Activated naive CD4-positive, alpha-beta T cell treated with anti-CD3 and anti-CD28 coated beads, Interleukin-2, amount 50 U/mL, for 72 hours (primary cell): Measurements from ENCODE around the gene COPS7A. TPM values are rescaled to one million over a fixed set of nuclear protein-coding genes. Genes with fewer than 3 reads are reported as not detected.
"Not testable (repeated sequence)": the region's sequence is repeated elsewhere in the genome, so short reads cannot be mapped to it uniquely, and the experiment has no call there.

Source experiments
- ATAC-seq, 2 donors: fragments of 150-1000 bp; cut with Tn5 transposase; 2 replicates each; pipeline ENCODE4 v1.10.0; 2021; ENCODE audit warnings: mild to moderate bottlenecking in 2 of 2, moderate library complexity in 2 of 2
- DNase-seq, 2 donors: peaks; one replicate each; pipeline ENCODE4 v3.0.0; 2021 to 2022; ENCODE audit warnings: low spot score in 2 of 2
- H3K27ac Mint-ChIP-seq, 2 donors: one replicate each; pipeline ENCODE4 v1.8.0; 2022; ENCODE audit warnings: mild to moderate bottlenecking in 2 of 2, mixed read lengths in 2 of 2
- H3K36me3 Mint-ChIP-seq, 2 donors: one replicate each; pipeline ENCODE4 v1.8.0; 2022; ENCODE audit warnings: mixed read lengths in 2 of 2
- H3K9me3 Mint-ChIP-seq, 2 donors: one replicate each; pipeline ENCODE4 v1.8.0; 2022; ENCODE audit warnings: mixed read lengths in 2 of 2
- total RNA-seq, 2 donors: library from RNA; stranded (reverse); gene quantifications; one replicate each; pipeline ENCODE4 v1.2.3, GENCODE V29; 2022

The COPS7A gene
- total RNA-seq, 2 donors from 2014 or later = 34.2 to 42.9 TPM

DNA sequence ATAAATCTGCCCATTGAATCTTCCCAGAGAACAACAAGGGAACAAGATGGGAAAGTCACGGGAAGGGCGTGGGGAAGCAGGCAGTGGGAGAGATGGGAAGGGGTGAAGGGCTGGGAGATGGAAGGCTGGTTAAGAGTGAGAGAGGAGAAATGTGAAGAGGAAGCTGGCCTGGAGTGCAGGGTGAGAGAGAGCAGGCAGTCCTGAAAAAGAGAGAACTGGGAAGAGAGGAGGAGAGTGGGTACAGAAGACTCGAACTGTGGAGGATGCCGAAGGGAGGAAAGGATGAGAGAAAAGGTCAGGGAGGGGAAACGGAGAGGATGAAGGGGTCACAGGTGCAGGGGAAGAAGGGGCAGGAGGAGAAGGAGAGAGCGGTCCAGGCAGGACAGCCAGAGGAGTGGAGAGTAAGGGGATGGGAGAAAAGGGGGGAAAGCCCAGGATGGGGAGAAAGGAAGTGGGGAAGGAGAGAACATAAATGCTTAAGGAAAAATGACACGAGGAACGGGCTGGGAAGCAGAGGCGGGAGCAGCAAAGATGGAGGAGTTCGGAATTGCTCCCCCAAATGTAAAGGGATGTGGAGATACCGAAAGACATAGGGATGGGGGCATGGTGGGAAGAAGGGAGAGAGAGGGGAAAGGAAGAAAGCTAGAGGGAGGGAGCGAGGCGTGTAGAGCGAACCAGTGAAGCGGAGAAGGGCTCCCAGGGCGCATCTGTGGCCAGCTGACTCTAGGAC, 24.4 kb upstream of the COPS7A start:
- H3K36me3 Mint-ChIP-seq = no peaks in the 10 kb centered on the region
- peak overlapping the region; percentile 32 to 42 for H3K27ac Mint-ChIP-seq
- no peaks in the 10 kb centered on the region for H3K9me3 Mint-ChIP-seq
- DNase-seq = no peak
- no peak for ATAC-seq

DNA sequence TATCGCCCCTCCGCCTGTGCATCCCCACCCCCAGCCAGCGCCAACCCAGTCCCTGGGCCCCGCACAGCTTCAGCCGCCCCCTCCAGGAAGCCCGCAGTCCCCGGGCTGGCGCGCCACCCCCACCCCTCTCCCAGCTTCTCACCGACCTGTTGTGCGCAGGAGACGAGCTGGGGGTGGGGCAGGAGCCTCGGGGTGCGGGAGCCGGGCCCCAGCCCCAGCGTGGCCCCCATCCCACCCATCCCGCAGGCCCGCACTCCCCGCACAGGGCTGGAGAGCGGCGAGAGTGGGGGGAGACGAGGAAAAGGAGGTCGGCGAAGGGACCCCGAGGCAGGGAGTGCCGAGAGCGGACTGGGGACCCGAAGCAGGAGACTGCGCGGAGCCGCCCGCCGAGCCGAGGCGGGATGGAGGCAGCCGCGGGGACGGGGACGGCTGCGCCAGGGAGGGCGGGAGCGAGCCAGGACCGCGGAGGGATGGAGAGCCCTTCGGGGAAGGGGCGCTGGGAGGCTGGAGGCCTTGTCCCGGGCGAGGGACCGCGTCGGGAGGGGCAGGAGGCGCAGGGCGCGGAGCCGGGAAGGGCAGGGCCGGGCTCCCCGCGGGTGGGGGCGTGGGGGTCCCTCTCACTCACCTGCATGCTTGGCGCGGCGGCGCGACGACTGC, 23.7 kb upstream of the COPS7A start:
- Mint-ChIP-seq H3K9me3 (no peaks in the 10 kb centered on the region), H3K36me3 (no peaks in the 10 kb centered on the region), H3K27ac (peak overlapping the region in 1 of 2 donors; percentile 42)
- peak in 1 of 2 donors; percentile 34 for DNase-seq
- ATAC-seq = peak; percentile 42 to 55

DNA sequence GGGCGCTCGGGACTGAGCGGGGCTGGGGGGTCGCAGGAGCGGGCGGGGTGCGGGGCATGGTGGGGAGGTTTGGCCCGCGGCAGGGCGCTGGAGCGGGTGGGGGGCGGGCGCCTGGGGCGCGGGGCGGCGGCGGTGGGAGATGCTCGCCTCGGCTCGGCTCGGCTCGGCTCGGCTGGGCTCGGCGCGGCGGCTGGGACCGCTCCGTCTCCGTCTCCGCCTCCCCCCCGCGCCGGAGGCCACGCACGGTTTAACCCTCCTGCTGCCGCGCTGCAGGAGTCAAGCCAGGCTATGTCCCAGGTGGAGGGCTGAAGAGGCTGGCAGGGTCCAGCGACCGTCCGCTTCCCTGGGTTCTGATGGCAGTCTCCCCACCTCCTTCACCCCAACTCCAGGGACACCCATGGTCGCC, 23.2 kb upstream of the COPS7A start, which contains the start of gene PIANP:
TSS of gene PIANP (minus strand) at position 170 of the 406 bp plus-strand sequence. CDS start 2,754 bp downstream, outside the sequence.
- Mint-ChIP-seq H3K27ac (peak within 1 kb of the TSS in 1 of 2 donors; percentile 42), H3K9me3 (no peaks in the 10 kb centered on the region), H3K36me3 (no peaks in the 10 kb centered on the region)
- ATAC-seq (peak; percentile 72 to 84), DNase-seq (peak in 1 of 2 donors; percentile 66)

DNA sequence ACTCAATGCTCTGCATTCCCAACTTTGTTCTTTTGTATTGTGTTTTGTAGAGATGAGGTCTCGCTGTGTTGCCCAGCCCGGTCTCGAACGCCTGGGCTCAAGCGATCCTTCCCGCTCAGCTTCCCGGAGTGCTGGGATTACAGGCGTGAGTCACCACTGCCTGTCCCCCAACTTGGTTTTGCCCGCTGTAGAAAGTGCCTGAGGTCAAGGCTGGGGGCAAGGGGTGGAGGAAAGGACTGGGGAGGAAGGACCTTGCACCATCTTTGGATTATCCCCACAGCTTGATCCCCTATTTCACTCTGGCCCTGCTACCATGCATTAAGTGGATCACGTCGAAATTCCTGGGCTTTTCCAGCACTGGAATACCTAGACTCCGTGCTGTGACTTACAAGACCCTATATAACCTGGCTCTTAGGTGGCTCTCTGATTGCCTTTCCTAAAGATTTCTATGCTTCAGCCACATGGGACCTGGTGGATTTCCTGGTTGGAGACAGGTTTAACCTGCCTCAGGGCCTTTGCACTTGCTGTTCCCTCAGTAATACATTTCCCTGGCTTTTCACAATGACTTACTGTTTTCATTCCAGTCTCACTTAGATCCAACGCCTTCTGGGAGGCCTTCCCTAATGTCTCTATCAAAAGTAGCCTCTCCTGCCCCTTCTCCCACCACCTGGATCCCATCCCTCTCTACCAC, 22.6 kb upstream of the COPS7A start:
- no peak for ATAC-seq
- no peaks in the 10 kb centered on the region for H3K36me3 Mint-ChIP-seq
- H3K9me3 Mint-ChIP-seq = no peaks in the 10 kb centered on the region
- DNase-seq = no peak
- no peak overlapping the region for H3K27ac Mint-ChIP-seq

DNA sequence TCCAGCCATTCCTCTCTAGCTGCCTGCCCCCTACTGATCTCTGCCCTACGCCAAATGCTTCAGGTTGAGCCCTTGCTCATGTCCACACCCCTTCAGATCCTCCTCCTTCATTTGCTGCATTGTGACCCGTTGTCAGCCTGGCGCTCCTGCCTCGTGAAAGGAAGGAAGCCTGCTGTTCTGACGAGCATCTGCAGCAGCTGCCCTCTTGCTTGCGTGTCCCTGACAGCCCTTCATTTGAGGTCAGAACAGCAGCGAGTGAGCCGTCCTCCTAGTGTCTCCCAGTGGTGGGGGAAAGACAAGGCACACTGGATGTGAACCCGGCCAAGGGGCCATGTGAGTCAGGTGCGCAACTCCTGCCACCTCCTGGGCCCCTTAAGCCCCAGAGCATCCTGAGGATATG, 20.2 kb upstream of the COPS7A start:
- Mint-ChIP-seq H3K27ac (no peak overlapping the region), H3K36me3 (no peaks in the 10 kb centered on the region), H3K9me3 (no peaks in the 10 kb centered on the region)
- DNase-seq = no peak
- no peak for ATAC-seq

DNA sequence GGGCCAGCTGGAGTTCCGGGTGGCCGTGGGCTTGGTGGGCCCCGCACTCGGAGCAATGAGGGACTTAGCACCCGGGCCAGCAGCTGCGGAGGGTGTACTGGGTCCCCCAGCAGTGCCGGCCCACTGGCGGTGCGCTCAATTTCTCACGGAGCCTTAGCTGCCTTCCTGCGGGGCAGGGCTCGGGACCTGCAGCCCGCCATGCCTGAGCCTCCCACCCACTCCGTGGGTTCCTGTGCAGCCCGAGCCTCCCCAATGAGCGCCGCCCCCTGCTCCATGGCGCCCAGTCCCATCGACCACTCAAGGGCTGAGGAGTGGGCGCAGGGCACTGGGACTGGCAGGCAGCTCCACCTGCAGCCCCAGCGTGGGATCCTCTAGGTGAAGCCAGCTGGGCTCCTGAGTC, 15.5 kb upstream of the COPS7A start:
- H3K27ac Mint-ChIP-seq, H3K36me3 Mint-ChIP-seq, H3K9me3 Mint-ChIP-seq: not testable (repeated sequence)

DNA sequence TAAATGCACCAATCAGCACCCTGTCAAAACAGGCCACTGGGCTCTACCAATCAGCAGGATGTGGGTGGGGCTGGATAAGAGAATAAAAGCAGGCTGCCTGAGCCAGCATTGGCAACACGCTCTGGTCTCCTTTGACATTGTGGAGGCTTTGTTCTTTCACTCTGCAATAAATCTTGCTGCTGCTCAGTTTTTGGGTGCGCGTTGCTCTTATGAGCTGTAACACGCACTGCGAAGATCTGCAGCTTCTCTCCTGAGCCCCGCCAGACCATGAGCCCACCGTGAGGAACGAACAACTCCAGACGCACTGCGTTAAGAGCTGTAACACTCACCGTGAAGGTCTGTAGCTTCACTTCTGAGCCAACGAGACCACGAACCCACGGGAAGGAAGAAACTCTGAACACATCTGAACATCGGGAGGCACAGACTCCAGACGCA, 14.9 kb upstream of the COPS7A start:
- Mint-ChIP-seq H3K36me3 (peaks cover 0 to 6% of the 10 kb centered on the region in 2 donors), H3K27ac (peak overlapping the region; percentile 37 to 68), H3K9me3 (no peaks in the 10 kb centered on the region)
- peak in 1 of 2 donors; percentile 72 for ATAC-seq
- peak in 1 of 2 donors; percentile 43 for DNase-seq

More for the DNA sequence above, 15.5 kb upstream of the COPS7A start:
- not testable (repeated sequence) for DNase-seq, ATAC-seq

DNA sequence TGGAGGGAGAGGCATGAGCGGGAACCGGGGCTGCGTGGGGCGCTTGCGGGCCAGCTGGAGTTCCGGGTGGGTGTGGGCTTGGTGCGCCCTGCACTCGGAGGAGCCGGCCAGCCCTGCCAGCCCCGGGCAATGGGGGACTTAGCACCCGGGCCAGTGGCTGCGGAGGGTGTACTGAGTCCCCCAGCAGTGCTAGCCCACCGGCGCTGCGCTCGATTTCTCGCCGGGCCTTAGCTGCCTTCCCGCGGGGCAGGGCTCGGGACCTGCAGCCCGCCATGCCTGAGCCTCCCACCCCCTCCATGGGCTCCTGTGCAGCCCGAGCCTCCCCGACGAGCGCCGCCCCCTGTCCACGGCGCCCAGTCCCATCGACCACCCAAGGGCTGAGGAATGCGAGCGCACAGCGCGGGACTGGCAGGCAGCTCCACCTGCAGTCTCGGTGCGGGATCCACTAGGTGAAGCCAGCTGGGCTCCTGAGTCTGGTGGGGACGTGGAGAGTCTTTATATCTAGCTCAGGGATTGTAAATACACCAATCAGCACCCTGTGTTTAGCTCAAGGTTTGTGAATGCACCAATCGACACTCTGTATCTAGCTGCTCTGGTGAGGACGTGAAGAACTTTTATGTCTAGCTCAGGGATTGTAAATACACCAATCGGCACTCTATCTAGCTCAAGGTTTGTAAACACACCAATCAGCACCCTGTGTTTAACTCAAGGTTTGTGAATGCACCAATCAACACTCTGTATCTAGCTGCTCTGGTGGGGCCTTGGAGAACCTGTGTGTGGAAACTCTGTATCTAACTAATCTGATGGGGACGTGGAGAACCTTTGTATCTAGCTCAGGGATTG, 7.6 kb upstream of the COPS7A start:
- not testable (repeated sequence) for DNase-seq, H3K36me3 Mint-ChIP-seq

DNA sequence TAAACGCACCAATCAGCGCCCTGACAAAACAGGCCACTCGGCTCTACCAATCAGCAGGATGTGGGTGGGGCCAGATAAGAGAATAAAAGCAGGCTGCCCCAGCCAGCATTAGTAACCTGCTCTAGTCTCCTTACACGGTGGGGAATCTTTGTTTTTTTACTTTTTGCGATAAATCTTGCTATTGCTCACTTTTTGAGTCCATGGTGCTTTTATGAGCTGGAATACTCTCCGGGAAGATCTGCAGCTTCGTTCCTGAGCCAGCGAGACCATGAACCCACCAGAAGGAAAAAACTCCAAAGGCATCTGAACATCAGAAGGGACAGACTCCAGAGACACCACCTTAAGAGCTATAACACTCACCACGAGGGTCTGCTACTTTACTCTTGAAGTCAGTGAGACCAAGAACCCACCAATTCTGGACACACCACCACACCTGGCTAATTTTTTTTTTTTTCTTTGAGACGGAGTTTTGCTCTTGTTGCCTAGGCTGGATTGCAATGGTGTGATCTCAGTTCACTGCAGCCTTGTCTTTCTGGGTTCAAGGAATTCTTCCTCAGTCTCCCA, 6.9 kb upstream of the COPS7A start:
- DNase-seq (no peak), ATAC-seq (no peak)
- Mint-ChIP-seq H3K27ac (no peak overlapping the region), H3K9me3 (peaks cover 0 to 3% of the 10 kb centered on the region in 2 donors), H3K36me3 (no peaks in the 10 kb centered on the region)

More for the DNA sequence above, 7.6 kb upstream of the COPS7A start:
- not testable (repeated sequence) for H3K27ac Mint-ChIP-seq, H3K9me3 Mint-ChIP-seq, ATAC-seq

DNA sequence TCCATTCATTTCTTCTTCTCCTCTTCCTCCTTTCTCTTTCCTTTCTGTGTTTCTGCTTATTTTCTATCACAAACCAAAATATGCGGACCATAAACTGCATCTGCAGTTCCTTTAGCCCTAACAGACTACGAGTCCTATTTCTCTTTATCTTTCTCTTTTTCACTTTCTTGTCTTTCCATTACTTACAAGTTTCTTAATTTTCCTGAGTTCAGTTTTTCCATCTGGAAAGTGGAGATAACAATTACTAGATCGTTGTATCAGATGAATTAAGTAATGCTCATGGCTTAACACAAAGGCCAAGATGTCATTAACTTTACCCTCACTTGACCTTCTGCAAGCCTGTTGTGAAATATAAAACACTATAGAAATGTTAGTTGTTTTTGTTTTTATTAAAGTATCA, 983 bp upstream of the COPS7A start:
- Mint-ChIP-seq H3K9me3 (peaks cover 0 to 4% of the 10 kb centered on the region in 2 donors), H3K36me3 (peaks cover 0 to 17% of the 10 kb centered on the region in 2 donors), H3K27ac (peak overlapping the region; percentile 59 to 90)
- ATAC-seq = no peak
- DNase-seq = no peak

DNA sequence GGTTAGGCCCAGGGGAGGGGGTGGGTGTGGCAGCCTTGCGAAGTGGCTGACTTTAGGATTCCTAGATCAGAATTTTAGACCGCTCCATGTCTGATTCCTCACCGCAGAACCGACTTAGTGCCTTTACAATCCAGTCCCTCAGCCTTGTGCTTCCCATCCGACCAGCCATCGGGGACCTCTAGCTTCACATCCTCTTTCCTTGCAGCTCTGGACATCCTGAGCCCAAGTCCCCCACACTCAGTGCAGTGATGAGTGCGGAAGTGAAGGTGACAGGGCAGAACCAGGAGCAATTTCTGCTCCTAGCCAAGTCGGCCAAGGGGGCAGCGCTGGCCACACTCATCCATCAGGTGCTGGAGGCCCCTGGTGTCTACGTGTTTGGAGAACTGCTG, 557 bp downstream of the COPS7A start:
- Mint-ChIP-seq H3K36me3 (peaks cover 0 to 17% of the 10 kb centered on the region in 2 donors), H3K27ac (peak overlapping the region; percentile 90 to 99), H3K9me3 (peaks cover 0 to 4% of the 10 kb centered on the region in 2 donors)
- peak in 1 of 2 donors; percentile 33 for DNase-seq
- ATAC-seq = peak; percentile 27 to 33

DNA sequence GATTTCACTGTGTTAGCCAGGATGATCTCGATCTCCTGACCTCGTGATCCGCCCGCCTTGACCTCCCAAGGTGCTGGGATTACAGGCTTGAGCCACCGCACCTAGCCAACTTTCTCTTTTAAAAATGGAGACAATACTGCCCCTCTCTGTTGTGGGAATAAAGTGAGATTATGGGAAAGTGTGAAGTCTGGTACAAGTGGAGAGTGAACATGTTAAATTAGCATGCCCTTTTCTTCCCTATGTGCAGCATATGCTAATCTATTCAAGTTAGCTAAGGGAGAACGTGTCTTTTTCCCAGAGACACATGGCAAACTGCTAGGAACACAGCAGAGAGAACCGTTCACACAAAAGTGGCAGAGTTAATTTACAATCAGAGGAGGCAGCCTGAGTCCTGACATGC, 1.5 kb downstream of the COPS7A start:
- DNase-seq (no peak), ATAC-seq (no peak)
- Mint-ChIP-seq H3K27ac (peak overlapping the region in 1 of 2 donors; percentile 29), H3K9me3 (peaks cover 0 to 4% of the 10 kb centered on the region in 2 donors), H3K36me3 (peaks cover 4 to 22% of the 10 kb centered on the region in 2 donors)

DNA sequence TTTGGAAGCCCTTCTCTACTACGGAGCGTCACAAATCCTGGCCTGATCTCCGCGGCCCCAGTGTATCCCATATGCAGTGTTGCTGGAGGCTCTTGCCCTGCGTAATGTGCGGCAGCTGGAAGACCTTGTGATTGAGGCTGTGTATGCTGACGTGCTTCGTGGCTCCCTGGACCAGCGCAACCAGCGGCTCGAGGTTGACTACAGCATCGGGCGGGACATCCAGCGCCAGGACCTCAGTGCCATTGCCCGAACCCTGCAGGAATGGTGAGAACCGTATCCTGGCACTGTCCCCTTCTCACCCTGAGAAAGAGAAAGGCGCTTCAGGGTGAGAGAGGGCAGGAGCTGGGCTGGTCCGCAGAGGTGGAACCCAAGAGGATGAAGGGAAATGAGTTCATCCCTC, 5.3 kb downstream of the COPS7A start:
- DNase-seq (no peak), ATAC-seq (no peak)
- H3K36me3 Mint-ChIP-seq = peaks cover 6 to 16% of the 10 kb centered on the region in 2 donors
- H3K9me3 Mint-ChIP-seq = no peaks in the 10 kb centered on the region
- no peak overlapping the region for H3K27ac Mint-ChIP-seq

DNA sequence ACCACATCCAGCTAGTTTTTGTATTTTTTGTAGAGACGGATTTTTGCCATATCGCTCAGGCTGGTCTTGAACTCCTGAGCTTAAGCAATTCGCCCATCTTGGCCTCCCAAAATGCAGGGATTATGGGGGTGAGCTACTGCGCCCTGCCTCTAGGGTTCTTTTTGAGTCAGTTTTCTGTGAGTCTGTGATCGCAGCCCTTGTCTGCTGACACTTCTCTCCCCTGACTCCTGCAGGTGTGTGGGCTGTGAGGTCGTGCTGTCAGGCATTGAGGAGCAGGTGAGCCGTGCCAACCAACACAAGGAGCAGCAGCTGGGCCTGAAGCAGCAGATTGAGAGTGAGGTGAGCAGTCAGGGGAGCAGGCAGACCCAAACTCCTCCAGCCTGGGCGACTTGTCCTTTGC, 6.3 kb downstream of the COPS7A start:
- Mint-ChIP-seq H3K36me3 (peaks cover 6 to 10% of the 10 kb centered on the region in 2 donors), H3K27ac (peak overlapping the region; percentile 73 to 78), H3K9me3 (no peaks in the 10 kb centered on the region)
- ATAC-seq (no peak), DNase-seq (no peak)

DNA sequence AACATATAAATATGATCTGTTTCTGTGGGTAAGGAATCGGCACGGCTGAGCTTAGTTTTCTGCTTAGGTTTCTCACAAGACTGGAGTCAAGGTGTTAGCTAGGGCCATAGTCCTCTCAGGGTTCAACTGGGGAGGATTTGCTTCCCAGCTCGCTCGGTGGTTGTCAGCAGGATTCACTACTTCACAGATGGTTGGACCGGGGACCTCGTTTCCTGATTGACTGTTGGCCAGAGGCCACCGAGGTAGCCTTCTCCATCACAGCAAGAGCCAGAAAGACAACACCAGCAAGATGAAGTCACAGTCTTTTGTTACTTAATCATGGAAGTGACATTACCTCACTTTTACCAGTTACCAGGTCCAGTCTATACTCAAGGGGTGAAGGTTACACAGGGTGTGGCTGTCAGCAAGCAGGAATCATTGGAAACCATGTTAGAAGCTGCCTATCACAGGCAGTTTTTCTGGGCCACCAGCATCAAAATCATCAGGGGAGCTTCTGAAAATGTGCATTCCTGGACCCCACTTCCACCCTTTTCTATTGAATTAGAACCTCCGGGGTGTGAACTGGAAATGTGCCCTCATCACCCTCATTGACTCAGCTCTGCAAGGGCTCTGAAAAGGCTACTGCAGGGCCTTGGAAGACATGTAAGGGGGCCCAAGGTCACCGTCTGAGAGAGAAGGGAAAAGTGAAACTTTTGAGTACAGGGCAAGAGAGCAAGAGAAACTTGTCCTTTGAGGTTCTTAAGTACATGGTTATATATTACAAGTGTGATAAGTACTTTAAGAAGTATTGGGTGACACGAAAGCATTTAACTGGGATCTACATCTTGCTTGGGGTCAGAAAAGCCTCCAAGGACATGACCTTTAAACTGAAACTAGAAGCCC, 10.9 kb downstream of the COPS7A start:
- Mint-ChIP-seq H3K9me3 (no peaks in the 10 kb centered on the region), H3K36me3 (peaks cover 5 to 6% of the 10 kb centered on the region in 2 donors), H3K27ac (no peak overlapping the region)
- DNase-seq = no peak
- no peak for ATAC-seq
